ENCODE measurements around the gene GNAS.

GNAS gene

DNA sequence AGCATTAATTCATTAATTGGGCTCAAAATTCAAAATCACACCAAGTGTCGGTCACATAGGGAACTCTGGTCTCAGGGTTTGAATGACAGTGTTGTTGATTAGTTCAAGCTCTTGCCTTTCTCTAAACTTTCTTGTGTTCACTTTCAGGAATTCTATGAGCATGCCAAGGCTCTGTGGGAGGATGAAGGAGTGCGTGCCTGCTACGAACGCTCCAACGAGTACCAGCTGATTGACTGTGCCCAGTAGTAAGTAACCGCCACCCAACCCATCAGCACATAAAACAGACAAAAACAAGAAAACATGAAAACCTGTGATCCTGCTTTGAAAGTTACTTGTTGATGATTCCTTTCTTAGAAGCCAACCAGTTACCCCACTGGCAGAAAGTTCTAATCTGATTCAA, 52.7 kb downstream of the GNAS start:
- Histone ChIP-seq H3K4me1 (peaks cover 18% of the 10 kb centered on the region), H3K4me3 (ENCODE audit: low read depth, low read length) (no peak overlapping the region), H3K36me3 (peaks cover 90% of the 10 kb centered on the region), H3K27me3 (no peaks in the 10 kb centered on the region), H3K9me3 (no peaks in the 10 kb centered on the region)
- DNase-seq = no peak
- TF ChIP-seq, protein P1, sequence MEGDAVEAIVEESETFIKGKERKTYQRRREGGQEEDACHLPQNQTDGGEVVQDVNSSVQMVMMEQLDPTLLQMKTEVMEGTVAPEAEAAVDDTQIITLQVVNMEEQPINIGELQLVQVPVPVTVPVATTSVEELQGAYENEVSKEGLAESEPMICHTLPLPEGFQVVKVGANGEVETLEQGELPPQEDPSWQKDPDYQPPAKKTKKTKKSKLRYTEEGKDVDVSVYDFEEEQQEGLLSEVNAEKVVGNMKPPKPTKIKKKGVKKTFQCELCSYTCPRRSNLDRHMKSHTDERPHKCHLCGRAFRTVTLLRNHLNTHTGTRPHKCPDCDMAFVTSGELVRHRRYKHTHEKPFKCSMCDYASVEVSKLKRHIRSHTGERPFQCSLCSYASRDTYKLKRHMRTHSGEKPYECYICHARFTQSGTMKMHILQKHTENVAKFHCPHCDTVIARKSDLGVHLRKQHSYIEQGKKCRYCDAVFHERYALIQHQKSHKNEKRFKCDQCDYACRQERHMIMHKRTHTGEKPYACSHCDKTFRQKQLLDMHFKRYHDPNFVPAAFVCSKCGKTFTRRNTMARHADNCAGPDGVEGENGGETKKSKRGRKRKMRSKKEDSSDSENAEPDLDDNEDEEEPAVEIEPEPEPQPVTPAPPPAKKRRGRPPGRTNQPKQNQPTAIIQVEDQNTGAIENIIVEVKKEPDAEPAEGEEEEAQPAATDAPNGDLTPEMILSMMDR (IDR thresholded peaks at IDR 0.05; ENCODE audit: low read depth, low read length) = no peak

DNA sequence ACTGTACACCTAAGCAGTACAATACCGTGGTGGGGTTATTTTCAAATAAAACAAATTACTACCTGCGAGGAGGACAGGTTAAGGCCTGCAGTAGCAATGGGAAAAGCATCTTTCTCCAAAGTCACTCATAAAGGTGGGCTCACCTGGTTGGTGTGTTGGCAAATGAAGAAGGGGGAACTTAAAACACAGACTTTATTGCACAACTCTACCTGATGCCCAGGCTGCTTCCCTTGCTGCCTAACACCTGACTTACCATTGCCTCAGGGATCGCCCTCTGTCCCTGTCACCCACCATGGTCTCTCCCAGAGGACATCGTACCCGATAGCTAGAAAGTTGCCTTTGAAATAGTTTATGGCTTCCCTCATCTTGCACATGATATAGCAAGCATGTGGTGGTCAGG, 53.6 kb downstream of the GNAS start:
- Histone ChIP-seq H3K4me3 (ENCODE audit: low read depth, low read length) (no peak overlapping the region), H3K36me3 (peaks cover 90% of the 10 kb centered on the region), H3K27me3 (no peaks in the 10 kb centered on the region), H3K9me3 (no peaks in the 10 kb centered on the region), H3K4me1 (peaks cover 18% of the 10 kb centered on the region)
- TF ChIP-seq, protein P1 (IDR thresholded peaks at IDR 0.05; ENCODE audit: low read depth, low read length) = no peak
- DNase-seq = no peak

DNA sequence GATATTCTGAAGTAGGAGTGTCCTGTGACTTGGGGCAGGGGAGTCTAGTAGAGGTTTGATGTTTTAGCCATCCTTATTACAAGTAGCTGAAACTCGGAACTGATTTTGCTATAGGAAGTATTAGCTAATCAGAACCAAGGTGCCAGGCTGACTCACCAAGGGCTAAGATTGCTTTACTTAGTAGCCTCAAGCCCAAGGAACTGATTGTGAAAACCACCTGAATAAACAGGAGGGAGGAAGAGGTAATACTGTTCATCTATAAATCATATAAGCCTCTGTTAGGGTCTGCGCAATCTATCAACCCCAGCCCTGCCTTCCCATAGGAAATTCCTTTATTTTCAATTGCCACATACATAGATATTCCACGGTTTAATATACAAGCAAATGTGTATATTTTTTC, 54.4 kb downstream of the GNAS start:
- peaks cover 18% of the 10 kb centered on the region for H3K4me1 ChIP-seq
- H3K36me3 ChIP-seq = peaks cover 96% of the 10 kb centered on the region
- TF ChIP-seq, protein P1 (IDR thresholded peaks at IDR 0.05; ENCODE audit: low read depth, low read length) = no peak
- no peak for DNase-seq
- no peaks in the 10 kb centered on the region for H3K27me3 ChIP-seq
- no peak overlapping the region for H3K4me3 ChIP-seq (ENCODE audit: low read depth, low read length)
- no peaks in the 10 kb centered on the region for H3K9me3 ChIP-seq

DNA sequence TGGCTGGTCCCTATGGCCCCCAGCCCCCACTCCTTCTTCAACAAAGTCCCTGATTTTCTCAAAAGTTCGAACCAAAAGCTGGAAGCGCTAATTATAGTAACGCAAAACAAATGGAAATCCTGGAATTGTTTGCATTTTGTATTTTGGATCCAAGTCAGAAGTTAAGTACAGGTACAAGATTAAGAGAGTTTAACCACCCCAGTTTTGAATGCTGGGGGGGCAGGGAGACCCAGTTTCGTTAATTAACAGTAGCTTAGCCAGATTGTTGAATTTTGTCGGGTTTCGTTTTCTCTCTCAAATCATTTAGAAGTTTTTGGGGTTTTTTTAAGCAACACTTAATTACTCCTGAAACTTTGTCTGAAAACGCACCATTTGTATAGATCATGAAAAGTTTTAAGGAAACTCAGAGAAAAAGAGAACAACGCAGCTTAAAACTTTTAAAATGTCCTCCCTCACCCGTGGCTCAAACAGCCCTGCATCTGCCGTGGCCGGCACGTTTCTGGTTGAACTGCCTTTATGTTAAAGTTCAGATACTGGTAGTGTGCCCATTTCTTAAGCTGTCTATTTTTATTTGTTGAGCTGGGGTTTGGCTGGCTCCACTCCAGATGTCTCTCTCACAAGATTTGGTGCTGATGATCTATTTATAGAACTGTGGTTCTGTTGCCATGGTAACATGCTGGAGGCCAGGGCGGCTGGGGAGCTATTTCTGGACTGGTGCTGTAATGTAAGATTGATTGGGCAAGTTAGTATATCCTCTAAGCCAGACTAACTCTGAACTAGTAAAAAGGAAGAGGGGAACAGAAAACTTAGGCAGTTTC, 55.0 kb downstream of the GNAS start:
- H3K36me3 ChIP-seq = peaks cover 94% of the 10 kb centered on the region
- TF ChIP-seq, protein P1 (IDR thresholded peaks at IDR 0.05; ENCODE audit: low read depth, low read length) = no peak
- DNase-seq = peak; percentile 82
- H3K4me1 ChIP-seq = peaks cover 18% of the 10 kb centered on the region
- H3K4me3 ChIP-seq (ENCODE audit: low read depth, low read length) = peak overlapping the region; percentile 25
- H3K27me3 ChIP-seq = no peaks in the 10 kb centered on the region
- no peaks in the 10 kb centered on the region for H3K9me3 ChIP-seq

DNA sequence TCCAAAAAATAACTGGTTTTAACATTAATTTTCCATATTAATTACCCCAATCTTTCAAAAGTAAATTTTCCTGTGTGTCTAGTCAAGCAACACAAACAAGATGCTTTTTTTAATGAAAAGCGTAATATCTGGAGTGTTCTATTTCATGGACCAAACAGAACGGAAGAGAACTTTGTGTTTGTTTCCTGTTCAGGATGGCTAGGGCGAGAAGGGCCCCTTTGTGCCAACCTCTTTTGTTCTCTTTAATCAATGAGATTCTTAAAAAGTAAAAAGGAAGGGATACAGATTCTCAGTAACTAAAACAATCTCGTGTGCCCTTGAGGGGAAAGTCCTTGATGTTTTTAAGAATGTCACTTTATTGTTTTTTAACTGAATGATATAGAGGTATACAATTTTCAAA, 55.7 kb downstream of the GNAS start:
- peaks cover 89% of the 10 kb centered on the region for H3K36me3 ChIP-seq
- H3K27me3 ChIP-seq = no peaks in the 10 kb centered on the region
- TF ChIP-seq, protein P1 (IDR thresholded peaks at IDR 0.05; ENCODE audit: low read depth, low read length) = no peak
- no peaks in the 10 kb centered on the region for H3K9me3 ChIP-seq
- no peak for DNase-seq
- peaks cover 18% of the 10 kb centered on the region for H3K4me1 ChIP-seq
- H3K4me3 ChIP-seq (ENCODE audit: low read depth, low read length) = no peak overlapping the region

DNA sequence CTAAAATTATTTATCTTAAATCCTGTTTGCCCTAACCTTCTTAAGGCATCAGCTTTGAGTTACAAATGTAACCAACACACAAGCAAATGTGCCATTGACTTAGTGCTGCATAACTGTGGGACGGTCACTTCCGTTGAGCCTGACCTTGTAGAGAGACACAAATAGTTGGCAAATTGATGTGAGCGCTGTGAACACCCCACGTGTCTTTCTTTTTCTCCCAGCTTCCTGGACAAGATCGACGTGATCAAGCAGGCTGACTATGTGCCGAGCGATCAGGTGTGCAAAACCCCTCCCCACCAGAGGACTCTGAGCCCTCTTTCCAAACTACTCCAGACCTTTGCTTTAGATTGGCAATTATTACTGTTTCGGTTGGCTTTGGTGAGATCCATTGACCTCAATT, 56.4 kb downstream of the GNAS start:
- H3K27me3 ChIP-seq = no peaks in the 10 kb centered on the region
- TF ChIP-seq, protein P1 (IDR thresholded peaks at IDR 0.05; ENCODE audit: low read depth, low read length) = no peak
- H3K4me1 ChIP-seq = peaks cover 18% of the 10 kb centered on the region
- no peaks in the 10 kb centered on the region for H3K9me3 ChIP-seq
- H3K4me3 ChIP-seq (ENCODE audit: low read depth, low read length) = no peak overlapping the region
- H3K36me3 ChIP-seq = peaks cover 82% of the 10 kb centered on the region
- DNase-seq = no peak

Measured in BE2C (cell line).